Neutrophil (primary cell): ENCODE measurements around the gene TMA16.
"Not testable (repeated sequence)": the region's sequence is repeated elsewhere in the genome, so short reads cannot be mapped to it uniquely, and the experiment has no call there.

ENCODE experiments used
- H3K27ac ChIP-seq: fragments of 200-600 bp; sonication (generic); 2 replicates; pipeline ENCODE4 v1.5.1; 2016; ENCODE audit warnings: mild to moderate bottlenecking, moderate library complexity
- H3K27me3 ChIP-seq: fragments of 200-600 bp; sonication (generic); 2 replicates; pipeline ENCODE4 v1.6.0; 2016; ENCODE audit warnings: mild to moderate bottlenecking
- H3K36me3 ChIP-seq: fragments of 200-600 bp; sonication (generic); 2 replicates; pipeline ENCODE4 v1.5.1; 2017
- H3K4me1 ChIP-seq, 2 experiments: fragments of 200-600 bp in 1 of 2; sonication (generic) in 1 of 2; 1 replicate in 1 of 2; 2 replicates in 1 of 2; pipeline versions ENCODE4 v1.5.1 to v1.6.1; 2013 to 2016; ENCODE audit warnings: low read depth in 1 of 2, low read length in 1 of 2, mild to moderate bottlenecking in 1 of 2, moderate library complexity in 1 of 2; ENCODE audit not compliant: control insufficient read depth in 1 of 2, insufficient read depth in 1 of 2
- H3K4me3 ChIP-seq, 2 experiments: fragments of 200-600 bp in 1 of 2; sonication (generic) in 1 of 2; 1 replicate in 1 of 2; 2 replicates in 1 of 2; pipeline ENCODE4 v1.5.1; 2013 to 2016; ENCODE audit warnings: low read depth in 1 of 2, low read length in 1 of 2, mild to moderate bottlenecking in 1 of 2, moderate library complexity in 1 of 2
- H3K9me3 ChIP-seq: fragments of 200-600 bp; sonication (generic); 2 replicates; pipeline ENCODE4 v1.5.1; 2016
- CTCF ChIP-seq: fragments of 200-600 bp; sonication (generic); IDR thresholded peaks from 2 replicates; pipeline ENCODE4 v1.5.1; 2016; ENCODE audit warnings: antibody characterized with exemption

The TMA16 gene

GRCh38 chr4:163494360-163495241 is at the start of gene TMA16:
Gene TMA16 (plus strand): TSS chr4:163494690. CDS start chr4:163494802, 112 bp downstream.
- Histone ChIP-seq H3K9me3 (no peaks in the 10 kb centered on the region), H3K4me3 (peak within 1 kb of the TSS; percentile 68), H3K36me3 (no peaks in the 10 kb centered on the region), H3K4me1 (peaks cover 0 to 8% of the 10 kb centered on the region in 2 experiments), H3K27me3 (no peaks in the 10 kb centered on the region), H3K27ac (peak within 1 kb of the TSS; percentile 72)
- no peak for TF ChIP-seq CTCF

GRCh38 chr4:163447023-163447422 is 47.5 kb upstream of the TMA16 start:
- H3K27me3 ChIP-seq, H3K27ac ChIP-seq, H3K4me1 ChIP-seq, H3K36me3 ChIP-seq, H3K4me3 ChIP-seq, H3K9me3 ChIP-seq: not testable (repeated sequence)

GRCh38 chr4:163447481-163447880 is 47.0 kb upstream of the TMA16 start:
- Histone ChIP-seq H3K27ac (no peak overlapping the region), H3K9me3 (no peaks in the 10 kb centered on the region), H3K36me3 (no peaks in the 10 kb centered on the region), H3K27me3 (no peaks in the 10 kb centered on the region), H3K4me1 (no peaks in the 10 kb centered on the region), H3K4me3 (no peak overlapping the region)
- no peak for TF ChIP-seq CTCF

GRCh38 chr4:163448540-163449203 is 45.8 kb upstream of the TMA16 start:
- no peak for TF ChIP-seq CTCF
- no peaks in the 10 kb centered on the region for H3K36me3 ChIP-seq
- no peaks in the 10 kb centered on the region for H3K4me1 ChIP-seq

GRCh38 chr4:163462556-163462955 is 31.9 kb upstream of the TMA16 start:
- Histone ChIP-seq H3K4me1 (no peaks in the 10 kb centered on the region), H3K9me3 (no peaks in the 10 kb centered on the region), H3K27me3 (peaks cover 18% of the 10 kb centered on the region), H3K36me3 (no peaks in the 10 kb centered on the region), H3K27ac (no peak overlapping the region), H3K4me3 (no peak overlapping the region)
- no peak for TF ChIP-seq CTCF

More at GRCh38 chr4:163448540-163449203, 45.8 kb upstream of the TMA16 start:
- Histone ChIP-seq H3K27me3 (no peaks in the 10 kb centered on the region), H3K9me3 (no peaks in the 10 kb centered on the region), H3K4me3 (no peak overlapping the region), H3K27ac (no peak overlapping the region)
